GM19035 (cell line): ENCODE data around the gene PAIP2.
"Not testable (repeated sequence)": the region's sequence is repeated elsewhere in the genome, so short reads cannot be mapped to it uniquely, and the experiment has no call there.

Experiments
- ATAC-seq: cut with Tn5 transposase; IDR thresholded peaks from one replicate; pipeline ENCODE4 v1.9.1; 2021; ENCODE audit not compliant: unreplicated experiment

PAIP2 gene

GRCh38 chr5:139409116-139409515 is 67.5 kb downstream of the PAIP2 start:
- not testable (repeated sequence) for ATAC-seq

- ATAC-seq: no peak
Observed at GRCh38 chr5:139410121-139410992, 68.7 kb downstream of the PAIP2 start.

- ATAC-seq: no peak
Observed at GRCh38 chr5:139410993-139411828, 69.6 kb downstream of the PAIP2 start.

- ATAC-seq: no peak
Observed at GRCh38 chr5:139413153-139413552, 71.5 kb downstream of the PAIP2 start.

- ATAC-seq: peak; percentile 65
Observed at GRCh38 chr5:139413963-139414362, 72.3 kb downstream of the PAIP2 start.

- ATAC-seq: no peak
Observed at GRCh38 chr5:139414581-139415130, 73.0 kb downstream of the PAIP2 start.

GRCh38 chr5:139415221-139415861 is 73.7 kb downstream of the PAIP2 start:
- ATAC-seq: no peak

- no peak for ATAC-seq
Observed at GRCh38 chr5:139415869-139416268, 74.2 kb downstream of the PAIP2 start.

- no peak for ATAC-seq
Observed at GRCh38 chr5:139416651-139417050, 75.0 kb downstream of the PAIP2 start.

- ATAC-seq: no peak
Observed at GRCh38 chr5:139417214-139417613, 75.6 kb downstream of the PAIP2 start.

- ATAC-seq: no peak
Observed at GRCh38 chr5:139418793-139419192, 77.1 kb downstream of the PAIP2 start.
